ENCODE data around the gene CRTC2.
A peak's percentile ranks its signal among the peaks of the same experiment; 100 is the strongest.
"Not testable (repeated sequence)": the region's sequence is repeated elsewhere in the genome, so short reads cannot be mapped to it uniquely, and the experiment has no call there.

Gene CRTC2, protein sequence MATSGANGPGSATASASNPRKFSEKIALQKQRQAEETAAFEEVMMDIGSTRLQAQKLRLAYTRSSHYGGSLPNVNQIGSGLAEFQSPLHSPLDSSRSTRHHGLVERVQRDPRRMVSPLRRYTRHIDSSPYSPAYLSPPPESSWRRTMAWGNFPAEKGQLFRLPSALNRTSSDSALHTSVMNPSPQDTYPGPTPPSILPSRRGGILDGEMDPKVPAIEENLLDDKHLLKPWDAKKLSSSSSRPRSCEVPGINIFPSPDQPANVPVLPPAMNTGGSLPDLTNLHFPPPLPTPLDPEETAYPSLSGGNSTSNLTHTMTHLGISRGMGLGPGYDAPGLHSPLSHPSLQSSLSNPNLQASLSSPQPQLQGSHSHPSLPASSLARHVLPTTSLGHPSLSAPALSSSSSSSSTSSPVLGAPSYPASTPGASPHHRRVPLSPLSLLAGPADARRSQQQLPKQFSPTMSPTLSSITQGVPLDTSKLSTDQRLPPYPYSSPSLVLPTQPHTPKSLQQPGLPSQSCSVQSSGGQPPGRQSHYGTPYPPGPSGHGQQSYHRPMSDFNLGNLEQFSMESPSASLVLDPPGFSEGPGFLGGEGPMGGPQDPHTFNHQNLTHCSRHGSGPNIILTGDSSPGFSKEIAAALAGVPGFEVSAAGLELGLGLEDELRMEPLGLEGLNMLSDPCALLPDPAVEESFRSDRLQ

DNA sequence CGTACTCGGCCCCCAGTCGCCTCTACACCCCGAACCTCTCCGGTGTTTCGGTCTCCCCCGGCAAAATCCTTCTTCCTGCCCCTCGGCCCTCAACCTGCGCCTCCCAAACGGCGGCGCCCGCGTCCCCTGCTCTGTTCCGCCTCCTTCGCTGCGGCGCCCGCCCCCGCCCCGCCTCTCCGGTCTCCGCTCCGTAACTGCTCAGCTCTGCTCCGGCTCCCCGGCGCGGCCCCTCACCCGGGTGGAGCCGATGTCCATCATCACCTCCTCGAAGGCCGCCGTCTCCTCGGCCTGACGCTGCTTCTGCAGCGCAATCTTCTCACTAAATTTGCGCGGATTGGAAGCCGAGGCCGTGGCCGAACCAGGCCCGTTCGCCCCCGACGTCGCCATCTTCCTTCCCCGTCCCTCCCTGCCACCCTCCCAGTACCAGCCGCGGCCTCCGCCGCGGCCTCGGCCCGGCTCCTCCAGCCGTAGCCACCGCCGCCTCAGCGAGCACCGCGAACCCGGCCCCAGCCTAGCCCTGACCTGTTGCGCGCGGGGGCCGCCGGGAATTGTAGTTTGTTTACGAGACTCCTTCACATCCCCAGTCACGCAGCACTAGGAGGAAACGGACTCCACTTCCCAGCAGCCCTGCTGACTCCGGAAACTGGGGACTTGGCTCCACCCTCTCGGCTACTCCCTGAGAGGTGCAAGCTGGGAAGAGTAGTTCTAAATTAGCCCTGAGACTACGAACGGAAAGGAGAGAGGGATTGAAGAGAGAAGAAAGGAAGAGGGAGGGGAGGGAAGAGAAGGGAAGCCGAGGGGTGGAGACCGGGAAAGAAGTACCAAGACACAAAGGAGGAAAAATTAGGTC lies at the start of gene CRTC2:
CRTC2 (minus strand) TSS at position 502 of the 850 bp plus-strand sequence; CDS start at position 387, 115 bp downstream.
- DNase-seq (ENCODE audit: low read depth) = peak; percentile 96

DNA sequence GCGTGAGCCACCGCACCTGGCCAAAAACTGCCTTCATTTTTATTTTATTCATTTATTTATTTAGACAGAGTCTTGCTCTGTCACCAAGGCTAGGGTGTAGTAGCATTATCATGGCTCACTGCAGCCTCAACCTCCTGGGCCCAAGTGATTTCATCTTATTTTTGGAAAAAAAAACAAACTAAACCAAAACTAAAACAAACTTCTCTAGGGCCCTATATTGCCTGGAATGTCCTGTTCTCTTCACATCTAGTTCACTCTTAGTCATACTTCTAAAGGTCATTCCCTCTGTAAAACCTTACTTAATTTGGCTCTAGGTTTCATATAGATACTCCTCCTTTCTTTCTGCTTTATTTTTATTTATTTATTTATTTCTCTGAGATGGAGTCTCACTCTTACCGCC lies 47.7 kb upstream of the CRTC2 start:
- DNase-seq (ENCODE audit: low read depth) = no peak

DNA sequence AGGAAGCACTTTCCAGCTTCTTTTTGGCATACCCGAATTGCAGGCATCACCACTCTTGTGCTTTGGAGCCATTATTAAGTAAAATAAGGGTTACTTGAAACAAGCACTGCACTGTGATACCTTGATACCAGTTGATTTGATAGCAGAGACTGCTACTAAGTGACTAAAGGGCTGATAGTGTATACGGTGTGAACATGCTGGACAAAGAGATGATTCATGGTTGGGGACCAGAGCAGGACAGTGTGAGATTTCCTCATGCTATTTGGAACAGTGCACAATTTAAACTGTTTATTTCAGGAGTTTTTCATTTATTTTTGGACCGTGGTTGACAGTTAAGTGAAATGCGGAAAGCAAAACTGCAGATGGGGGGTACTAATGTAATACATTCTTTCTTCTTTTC lies 42.0 kb upstream of the CRTC2 start:
- no peak for DNase-seq (ENCODE audit: low read depth)

DNA sequence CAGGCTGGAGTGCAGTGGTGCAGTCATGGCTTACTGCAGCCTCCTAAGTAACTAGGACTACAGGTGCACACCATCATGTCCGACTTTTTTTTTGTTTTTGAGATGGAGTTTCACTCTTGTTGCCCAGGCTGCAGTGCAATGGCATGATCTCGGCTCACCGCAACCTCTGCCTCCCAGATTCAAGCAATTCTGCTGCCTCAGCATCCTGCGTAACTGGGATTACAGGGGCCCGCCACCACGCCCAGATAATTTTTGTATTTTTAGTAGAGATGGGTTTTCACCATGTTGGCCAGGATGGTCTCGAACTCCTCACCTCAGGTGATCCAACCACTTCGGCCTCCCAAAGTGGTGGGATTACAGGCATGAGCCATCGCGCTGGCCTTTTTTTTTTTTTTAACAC lies 38.5 kb upstream of the CRTC2 start:
- not testable (repeated sequence) for DNase-seq (ENCODE audit: low read depth)

DNA sequence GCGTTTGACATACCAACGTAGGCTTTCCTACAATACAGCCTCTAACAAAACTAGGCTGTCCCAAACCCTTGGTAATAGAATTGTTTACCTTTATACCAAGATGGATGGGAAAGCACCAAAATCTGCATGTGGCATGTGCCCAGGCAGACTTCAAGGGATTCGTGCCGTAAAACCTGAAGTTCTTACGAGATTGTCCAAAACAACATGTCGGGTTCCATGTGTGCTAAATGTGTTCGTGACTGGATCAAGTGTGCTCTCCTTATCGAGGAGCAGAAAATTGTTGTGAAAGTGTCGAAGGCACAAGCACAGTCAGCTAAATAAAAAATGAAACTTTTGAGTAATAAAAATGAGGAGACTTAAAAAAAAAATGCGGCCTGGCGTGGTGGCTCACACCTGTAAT lies 37.2 kb upstream of the CRTC2 start:
- DNase-seq (ENCODE audit: low read depth) = no peak

DNA sequence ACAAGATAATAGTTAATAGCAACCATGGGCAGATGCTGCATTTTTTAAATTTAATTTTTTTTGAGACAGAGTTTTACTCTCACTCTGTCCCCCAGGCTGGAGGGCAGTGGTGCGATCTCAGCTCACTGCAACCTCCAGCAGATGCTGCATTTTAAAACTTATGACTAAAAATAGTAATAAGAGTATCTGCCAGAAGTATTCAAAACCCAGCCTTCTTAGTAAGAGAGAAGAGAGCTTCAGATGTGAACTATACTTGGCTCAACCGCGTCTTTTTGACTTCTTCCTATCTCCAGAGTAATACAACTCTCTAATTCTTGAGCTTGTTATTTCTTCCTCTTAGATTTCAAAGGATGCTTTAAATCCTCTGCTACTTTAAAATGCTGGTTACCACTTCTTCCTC lies 36.8 kb upstream of the CRTC2 start:
- no peak for DNase-seq (ENCODE audit: low read depth)

DNA sequence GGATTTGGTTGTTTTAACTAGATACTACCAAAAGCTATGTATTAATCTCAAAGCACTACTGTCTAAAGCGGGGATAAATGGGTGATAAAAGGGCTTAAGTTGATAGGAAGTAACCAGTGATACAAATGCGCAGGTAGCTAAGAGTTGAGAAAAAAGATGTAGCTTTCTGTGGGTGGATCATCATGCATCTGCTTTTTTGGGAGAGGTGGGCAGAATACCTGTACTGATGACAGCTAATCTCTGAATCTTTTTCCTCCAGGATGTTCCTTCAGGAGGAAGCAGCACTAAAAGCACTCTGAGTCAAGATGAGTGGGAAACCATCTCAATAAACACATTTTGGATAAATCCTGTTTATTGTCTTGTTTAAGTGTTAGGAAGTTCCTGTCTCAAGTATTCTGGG lies 33.4 kb upstream of the CRTC2 start:
- no peak for DNase-seq (ENCODE audit: low read depth)

DNA sequence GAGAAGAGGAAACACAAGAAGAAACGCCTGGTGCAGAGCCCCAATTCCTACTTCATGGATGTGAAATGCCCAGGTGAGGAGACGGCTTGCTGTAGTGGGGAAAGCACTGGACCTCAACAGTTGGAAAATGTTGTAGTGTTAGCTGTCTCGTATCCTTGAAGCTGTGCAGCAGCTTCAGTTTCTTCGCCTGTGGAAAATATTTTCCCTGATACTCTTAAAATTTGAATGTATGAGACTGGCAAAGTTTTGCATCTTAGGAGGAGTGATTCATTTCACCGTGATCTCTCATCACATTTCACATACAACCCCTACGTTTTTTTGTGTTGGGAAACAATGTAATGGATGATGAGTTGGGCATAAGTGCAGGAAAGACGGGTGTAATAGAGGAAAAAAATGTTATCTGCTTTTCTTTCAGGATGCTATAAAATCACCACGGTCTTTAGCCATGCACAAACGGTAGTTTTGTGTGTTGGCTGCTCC lies 32.8 kb upstream of the CRTC2 start:
- no peak for DNase-seq (ENCODE audit: low read depth)

DNA sequence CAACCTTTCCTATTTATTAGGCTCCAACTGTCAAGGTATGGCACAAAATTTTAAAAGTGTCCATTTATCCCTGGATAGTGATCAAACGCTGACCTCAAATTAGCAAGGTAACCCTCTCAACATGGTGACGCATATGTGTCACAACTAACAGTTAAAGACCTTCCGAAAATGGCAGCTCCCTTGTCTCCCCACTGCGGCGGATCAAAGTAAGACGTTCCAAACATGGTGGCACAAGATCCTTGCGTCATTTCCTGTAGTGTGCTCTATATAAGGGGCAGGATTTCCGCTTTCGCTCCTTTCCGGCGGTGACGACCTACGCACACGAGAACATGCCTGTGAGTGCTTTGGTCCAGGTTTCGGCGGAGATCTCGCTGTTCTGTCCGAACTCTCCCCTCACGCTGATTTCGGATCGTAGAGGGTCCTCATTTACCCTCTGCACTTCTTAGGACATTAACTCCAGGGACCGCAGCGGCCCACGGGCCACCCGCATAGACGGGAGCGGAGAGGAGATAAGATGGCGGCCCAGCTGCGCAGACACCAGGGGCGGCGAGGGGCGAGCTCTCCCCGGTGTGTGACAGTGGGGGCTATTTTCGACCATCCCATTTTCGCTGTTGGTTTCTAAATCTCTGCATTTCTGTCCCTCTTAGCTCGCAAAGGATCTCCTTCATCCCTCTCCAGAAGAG lies 32.2 kb upstream of the CRTC2 start, which contains the start of gene RPS27:
RPS27 (plus strand) TSS at position 295 of the 683 bp plus-strand sequence; CDS start at position 330, 35 bp downstream.
- peak; percentile 96 for DNase-seq (ENCODE audit: low read depth)

DNA sequence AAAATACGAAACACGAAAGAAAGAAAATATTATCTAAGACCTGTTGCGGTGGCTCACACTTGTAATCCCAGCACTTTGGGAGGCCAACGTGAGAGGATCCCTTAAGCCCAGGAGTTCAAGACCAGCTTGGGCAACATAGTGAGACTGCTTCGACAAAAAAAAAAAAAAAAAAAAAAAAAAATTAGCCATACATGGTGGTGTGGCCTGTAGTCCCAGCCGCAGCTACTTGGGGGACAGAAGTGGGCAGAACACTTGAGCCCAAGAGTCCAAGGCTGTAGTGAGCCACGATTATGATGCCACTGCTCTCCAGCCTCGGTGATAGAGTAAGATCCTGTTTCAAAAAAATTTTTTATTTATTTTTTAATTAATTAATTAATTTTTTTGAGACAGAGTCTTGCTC lies 29.2 kb upstream of the CRTC2 start:
- DNase-seq (ENCODE audit: low read depth) = no peak

DNA sequence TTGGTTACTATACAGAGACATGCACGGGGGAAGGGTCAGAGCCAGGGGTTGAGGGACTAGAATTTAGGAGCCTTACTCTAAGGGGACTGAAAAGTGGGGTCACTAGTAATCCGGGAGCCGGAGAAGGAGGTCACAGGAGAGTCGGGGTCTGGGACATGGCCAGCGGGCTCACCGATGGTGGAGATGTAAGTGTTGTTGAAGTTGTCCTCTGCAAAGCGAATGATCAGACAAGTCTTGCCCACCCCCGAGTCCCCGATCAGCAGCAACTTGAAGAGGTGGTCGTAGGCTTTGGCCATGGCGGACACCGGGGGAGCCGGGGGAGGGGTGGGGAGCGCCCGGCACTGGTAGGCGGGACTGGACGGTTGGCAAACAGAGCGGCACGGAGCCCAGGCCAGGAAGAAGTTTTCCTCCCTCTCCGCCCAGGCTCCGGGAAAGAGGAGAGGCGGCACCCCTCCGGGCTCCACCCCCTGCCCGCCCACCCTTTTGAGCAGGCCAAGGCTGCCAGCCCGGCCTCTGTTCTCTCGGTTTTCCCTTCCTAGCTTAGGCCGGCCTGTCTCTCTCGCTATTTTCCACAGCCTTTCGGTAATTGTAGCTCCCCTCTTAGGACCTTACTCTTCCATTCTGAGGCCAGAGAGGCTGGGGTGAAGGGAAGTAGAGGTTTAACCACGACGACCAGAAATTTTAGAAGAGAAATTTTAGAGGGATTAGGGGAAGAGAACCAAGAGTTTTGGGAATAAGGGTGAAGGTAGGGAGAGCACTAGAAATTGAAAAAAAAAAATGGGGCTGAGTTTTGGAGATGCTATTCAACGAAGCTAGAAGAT lies 27.7 kb upstream of the CRTC2 start, which contains the start of gene RAB13:
RAB13 (minus strand) TSS at position 399 of the 821 bp plus-strand sequence; CDS start at position 296, 103 bp downstream.
- peak; percentile 70 for DNase-seq (ENCODE audit: low read depth)

DNA sequence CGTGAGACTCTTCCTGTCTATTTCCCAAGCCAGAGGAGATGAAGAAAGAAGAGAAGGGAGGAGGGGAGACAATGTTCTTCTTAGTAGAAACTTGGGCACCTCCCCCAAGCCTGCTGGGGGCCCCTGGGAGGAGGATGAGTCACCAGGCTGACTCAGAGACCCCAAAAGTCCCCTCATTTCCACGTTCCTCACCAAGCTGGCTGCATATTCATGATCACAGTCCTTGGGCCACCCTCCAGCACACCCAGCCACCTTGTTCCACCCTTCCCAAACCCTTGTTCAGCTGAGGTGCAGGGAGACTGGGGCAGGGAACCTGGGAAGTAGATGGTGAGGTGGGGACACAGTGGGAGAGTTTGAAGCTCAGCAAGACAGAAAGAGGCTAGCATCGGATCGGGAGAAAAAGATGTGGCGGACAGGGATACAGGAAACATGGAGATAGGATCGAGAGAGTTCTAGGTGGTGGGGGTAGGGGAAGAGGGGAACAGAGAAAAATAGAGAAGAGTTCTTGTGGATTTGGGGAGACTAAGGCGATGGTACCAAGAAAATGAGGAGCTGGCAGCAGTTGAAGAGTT lies 27.0 kb upstream of the CRTC2 start:
- DNase-seq (ENCODE audit: low read depth) = no peak

DNA sequence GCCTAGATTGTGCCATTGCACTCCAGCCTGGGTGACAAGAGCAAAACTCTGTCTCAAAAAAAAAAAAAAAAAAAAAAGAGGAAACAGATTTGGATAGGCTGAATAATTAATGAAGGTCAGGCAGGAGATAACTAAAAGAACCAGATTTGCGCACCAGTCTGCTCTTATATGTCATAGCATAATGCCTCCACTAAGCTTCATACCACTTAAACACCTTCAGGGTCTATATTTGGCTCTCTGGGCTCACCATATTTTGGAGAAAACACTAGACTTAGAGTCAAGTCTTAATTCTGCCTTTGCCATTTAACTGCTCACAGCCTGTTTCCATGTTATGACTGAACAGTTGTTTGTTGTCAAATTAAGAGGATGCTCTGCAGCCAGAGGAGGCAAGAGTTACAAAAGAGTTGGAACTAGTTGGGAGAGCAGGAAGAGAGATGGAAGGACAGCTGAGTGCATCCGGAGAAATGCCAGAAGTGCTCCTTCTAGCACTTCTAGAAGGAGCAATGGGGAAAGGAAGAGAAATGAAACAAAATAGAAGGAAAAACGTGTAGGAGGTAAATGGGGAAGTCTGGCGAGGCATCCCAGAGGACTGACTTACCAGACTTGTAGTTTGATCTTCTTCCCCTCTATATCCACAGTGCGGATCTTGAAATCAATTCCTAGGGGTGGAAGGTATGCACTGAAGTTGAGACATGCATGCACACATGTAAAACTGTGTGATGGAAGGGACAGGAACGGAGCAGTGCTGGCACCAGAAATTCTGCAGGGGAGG lies 25.9 kb upstream of the CRTC2 start:
- no peak for DNase-seq (ENCODE audit: low read depth)

DNA sequence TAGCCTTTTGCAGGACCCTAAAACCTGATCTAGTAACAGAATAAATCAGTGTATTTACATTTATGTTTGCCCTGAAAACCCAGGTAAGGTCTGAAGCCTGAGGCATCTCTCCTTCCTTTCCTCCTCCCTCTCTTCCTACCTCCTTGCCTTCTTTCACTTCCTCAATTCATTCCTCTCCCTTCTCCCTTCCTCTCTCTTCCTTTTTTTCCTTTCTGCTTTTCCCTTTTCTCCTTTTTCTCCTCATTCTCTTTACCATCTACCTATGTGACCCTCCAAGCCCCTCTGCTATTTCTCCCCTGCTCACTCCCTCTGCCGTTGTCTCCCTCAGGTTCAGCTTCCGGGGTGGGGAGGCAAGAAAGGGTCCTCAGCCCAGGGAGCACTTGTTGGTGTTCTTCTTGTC lies 23.3 kb upstream of the CRTC2 start:
- not testable (repeated sequence) for DNase-seq (ENCODE audit: low read depth)

DNA sequence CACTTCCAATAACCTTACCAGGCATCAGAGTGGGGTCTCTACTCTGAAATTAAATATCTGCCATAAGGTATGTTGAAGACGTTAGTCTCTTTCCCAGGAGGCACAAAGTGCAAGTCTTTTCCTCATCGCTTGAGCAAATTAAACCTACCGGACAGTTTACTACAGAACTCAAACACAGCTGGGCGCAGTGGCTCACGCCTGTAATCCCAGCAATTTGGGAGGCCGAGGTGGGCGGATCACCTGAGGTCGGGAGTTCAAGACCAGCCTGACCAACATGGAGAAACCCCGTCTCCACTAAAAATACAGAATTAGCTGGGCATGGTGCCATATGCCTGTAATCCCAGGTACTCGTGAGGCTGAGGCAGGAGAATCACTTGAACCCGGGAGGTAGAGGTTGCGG lies 20.7 kb upstream of the CRTC2 start:
- DNase-seq (ENCODE audit: low read depth) = not testable (repeated sequence)

DNA sequence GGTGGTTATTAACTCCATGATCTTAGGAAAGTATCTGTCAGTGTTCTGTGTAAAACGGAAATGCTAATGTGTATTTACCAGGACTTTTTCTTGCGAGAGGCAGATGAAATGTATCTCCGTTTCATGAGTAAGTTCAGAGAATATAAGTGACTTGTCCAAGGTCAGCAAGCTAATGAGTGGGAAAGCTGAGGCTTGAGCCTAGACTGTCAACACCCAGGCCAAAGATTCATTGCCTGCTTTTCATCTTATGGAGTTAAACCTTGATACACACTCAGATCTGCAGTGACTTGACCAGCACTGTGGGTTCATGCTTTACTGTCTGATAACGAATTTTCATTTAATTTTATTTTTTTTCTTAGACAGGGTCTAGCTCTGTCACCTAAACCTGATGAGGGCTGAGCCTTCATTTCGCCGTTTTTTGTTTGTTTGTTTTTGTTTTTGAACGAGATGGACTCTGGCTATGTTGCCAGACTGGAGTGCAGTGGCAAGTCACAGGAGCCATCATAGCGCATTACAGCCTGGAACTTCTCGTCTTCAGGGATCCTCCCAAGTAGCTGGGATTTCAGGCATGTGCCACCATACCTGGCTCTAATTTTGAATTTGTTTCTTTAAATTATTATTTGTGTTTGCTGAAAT lies 20.0 kb upstream of the CRTC2 start:
- DNase-seq (ENCODE audit: low read depth) = no peak

DNA sequence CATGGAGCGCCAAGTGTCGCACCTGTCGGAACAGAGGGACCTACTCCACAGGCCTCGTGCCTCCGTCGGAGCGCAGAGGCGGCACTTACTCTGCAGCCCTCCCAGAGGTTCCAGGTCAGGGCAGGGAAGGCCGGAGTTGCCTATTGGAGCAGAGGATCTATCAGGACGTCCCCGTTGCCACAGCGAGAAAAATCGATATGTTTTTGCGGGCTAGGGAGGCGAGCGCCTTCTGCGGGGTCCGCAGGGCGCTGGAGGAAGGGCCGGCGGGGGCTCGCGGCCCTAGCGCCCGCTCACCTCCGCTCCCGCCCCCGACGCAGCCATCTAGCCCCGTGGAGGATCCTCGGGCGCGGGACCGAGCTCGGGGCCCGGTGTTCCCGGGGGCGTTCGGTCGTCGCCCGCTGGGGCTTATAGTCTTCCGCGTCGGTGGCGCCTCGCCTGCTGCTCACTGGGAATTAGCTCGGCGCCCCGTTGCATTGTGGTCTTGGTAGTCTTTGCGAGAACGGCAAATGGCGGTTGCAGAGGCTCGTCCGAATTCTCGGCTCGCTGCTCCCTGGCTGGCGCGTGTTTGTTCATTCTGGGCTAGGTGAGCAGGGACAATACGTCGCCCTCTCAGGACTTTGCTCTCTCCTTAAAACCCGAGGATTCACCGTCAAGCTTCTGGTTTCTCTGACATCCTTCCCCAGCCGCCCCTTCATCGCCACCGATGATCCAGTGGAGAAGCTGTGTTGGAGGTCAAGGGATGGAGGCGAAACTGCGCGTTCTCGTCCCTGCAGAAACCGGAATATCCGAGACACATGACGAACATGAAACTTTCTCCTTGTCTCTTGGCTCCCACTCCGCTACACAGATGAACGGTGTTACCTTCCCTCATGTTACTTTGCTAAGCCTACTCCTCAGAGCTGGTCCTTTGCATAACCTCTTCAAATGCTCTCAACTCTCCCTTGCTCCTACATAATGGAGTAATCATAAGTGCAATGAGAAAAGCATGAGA lies 19.1 kb upstream of the CRTC2 start, which contains the start of gene JTB:
JTB (minus strand) TSS at position 425 of the 991 bp plus-strand sequence; CDS start at position 3, 422 bp downstream.
- DNase-seq (ENCODE audit: low read depth) = peak; percentile 60

Measured in GM04504 (cell line).